Measurements from ENCODE around the gene PTPRO.

The PTPRO gene

DNA sequence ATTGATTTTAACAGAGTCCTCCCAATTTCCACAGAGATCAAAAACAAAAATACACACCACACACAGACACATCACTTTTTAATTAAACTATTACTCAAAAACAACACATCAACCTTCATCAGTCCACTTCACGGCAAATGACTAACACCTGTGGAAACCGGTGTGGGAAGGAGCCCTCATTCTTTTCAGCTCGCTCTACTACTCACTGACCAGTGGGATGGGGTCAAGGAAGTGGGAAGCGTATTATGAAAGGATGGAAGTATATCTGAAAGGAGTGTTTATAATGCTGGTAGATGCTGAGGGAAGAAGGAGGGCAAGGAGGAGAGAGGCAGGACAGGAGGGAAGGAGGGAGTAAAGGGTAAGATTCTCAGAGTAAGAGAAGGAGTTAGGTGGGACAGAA is 310.4 kb downstream of the PTPRO start:
- ChIA-PET CTCF (no interaction called here), POLR2A (ENCODE audit: low non-redundant PET) (no interaction called here)
- TF ChIP-seq, protein P1, sequence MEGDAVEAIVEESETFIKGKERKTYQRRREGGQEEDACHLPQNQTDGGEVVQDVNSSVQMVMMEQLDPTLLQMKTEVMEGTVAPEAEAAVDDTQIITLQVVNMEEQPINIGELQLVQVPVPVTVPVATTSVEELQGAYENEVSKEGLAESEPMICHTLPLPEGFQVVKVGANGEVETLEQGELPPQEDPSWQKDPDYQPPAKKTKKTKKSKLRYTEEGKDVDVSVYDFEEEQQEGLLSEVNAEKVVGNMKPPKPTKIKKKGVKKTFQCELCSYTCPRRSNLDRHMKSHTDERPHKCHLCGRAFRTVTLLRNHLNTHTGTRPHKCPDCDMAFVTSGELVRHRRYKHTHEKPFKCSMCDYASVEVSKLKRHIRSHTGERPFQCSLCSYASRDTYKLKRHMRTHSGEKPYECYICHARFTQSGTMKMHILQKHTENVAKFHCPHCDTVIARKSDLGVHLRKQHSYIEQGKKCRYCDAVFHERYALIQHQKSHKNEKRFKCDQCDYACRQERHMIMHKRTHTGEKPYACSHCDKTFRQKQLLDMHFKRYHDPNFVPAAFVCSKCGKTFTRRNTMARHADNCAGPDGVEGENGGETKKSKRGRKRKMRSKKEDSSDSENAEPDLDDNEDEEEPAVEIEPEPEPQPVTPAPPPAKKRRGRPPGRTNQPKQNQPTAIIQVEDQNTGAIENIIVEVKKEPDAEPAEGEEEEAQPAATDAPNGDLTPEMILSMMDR (conservative IDR thresholded peaks at IDR 0.05; ENCODE audit: low read depth): no peak
- H3K27ac ChIP-seq: no peak overlapping the region
- no peak for DNase-seq (ENCODE audit: low spot score)

DNA sequence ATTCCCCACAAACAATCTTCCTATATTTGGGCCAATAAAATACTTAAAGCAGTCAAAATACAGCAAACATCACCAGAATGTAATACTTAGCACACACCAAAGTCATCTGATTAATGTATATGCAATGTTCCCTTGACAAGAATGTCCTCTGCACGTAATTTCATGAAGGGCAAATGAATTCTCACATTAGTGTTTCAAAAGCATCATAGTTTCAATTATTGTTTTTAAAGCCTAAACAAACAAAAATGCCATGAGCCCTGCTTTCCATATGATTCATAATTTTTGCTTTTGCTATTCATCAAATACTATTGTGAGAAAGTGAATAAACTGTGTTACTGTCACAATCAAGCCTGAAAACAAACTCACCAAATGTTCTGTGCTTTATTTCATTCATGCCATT is 310.9 kb downstream of the PTPRO start:
- CTCF ChIA-PET: no interaction called here
- no peak for DNase-seq (ENCODE audit: low spot score)
- POLR2A ChIA-PET (ENCODE audit: low non-redundant PET): no interaction called here
- TF ChIP-seq, protein P1 (conservative IDR thresholded peaks at IDR 0.05; ENCODE audit: low read depth): no peak
- H3K27ac ChIP-seq: no peak overlapping the region

DNA sequence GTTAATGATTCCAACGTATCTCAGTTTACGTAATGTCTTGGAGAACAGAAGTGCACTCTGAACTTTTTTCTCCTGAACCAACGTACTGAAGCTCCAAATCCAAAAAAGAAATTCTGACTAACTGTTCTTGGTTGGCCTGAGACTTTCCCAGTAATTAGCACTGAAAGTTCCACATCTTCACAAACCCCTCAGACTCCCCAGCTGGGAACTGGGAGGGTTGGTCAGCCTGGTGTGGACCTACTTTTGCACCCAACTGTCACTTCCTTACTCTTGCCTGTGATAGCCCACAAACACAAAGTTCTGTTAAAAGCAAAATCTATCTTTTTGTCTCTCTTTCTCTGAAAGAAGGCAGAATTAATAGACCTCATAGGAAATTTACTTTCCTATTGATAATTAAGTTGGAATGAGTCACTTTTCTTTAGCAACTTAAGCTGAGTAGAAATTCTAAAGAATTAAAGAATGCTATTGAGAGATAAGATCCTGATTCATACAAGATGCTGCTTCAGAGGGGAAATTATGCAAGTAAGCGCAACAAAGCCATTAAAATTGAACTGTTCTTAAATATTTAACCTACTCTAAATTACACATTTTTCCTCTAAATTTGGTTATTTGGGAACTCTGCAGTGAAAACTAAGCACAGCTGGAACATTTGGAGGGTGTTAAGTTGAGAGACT is 311.8 kb downstream of the PTPRO start:
- ChIA-PET POLR2A (ENCODE audit: low non-redundant PET) (no interaction called here), CTCF (interaction anchor here (0.6 kb wide), 1 partner anchor 413 kb away, joined by 3 read pairs; the partner anchor contains the start of gene RERG)
- H3K27ac ChIP-seq: no peak overlapping the region
- no peak for DNase-seq (ENCODE audit: low spot score)
- TF ChIP-seq, protein P1 (conservative IDR thresholded peaks at IDR 0.05; ENCODE audit: low read depth): no peak

DNA sequence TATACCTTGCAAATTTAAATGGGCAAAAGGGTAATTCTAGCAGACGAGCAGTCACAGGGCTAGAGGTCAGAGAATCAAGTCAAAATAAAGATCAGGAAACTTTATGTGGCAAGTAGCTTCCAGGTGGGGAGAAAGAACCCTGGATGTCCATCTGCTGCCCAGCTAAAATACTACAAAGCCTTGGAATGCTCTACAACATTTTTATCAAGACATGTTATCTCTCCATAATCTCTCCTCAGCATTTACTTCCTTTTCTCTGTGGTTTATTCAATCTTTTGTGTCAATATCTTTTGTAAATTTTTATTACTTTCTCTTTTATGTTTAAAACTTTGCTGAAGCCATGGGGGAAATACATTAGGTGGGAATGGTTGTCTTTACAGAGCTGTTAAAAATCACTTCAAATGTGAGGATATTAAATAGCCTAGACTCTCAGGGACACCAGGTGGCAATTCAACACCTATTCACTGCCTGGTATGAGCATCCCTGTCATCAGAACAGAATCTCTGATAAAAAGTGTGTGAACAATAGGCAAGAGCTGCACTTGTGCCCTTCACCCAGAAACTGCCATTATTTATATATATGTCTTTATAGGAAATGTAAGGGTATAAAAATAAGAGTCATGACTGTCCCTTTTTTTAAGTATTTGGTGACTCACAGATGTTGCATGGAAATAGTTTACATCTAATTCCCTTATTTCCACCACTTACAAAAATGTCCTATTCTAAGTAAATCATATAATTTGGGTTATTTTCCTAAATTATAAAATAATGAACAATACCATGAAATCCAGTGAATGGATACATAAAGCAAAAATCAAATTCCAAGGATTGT is 314.0 kb downstream of the PTPRO start:
- TF ChIP-seq, protein P1 (conservative IDR thresholded peaks at IDR 0.05; ENCODE audit: low read depth): no peak
- H3K27ac ChIP-seq: no peak overlapping the region
- ChIA-PET POLR2A (ENCODE audit: low non-redundant PET) (no interaction called here), CTCF (no interaction called here)
- no peak for DNase-seq (ENCODE audit: low spot score)

DNA sequence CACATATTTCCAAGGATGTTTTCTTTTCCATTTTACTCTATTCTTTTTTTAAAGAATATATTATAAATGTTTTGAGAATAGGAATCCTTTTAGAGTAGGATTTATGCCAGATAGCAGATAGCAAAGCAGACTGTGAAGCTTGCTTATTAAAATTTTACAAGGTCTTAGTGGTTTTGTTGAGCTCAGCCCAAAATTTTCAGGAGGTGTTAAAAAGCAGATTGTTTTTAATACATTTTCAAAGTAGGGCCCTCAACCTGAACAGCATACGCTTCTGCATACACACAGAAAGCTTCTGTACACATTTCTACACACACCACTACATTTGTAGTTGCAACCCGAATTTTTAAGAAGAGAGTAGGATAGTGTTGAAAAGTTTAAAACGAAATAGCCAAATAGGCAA is 315.9 kb downstream of the PTPRO start:
- no peak for DNase-seq (ENCODE audit: low spot score)
- TF ChIP-seq, protein P1 (conservative IDR thresholded peaks at IDR 0.05; ENCODE audit: low read depth): no peak
- CTCF ChIA-PET: no interaction called here
- H3K27ac ChIP-seq: no peak overlapping the region
- POLR2A ChIA-PET (ENCODE audit: low non-redundant PET): no interaction called here

DNA sequence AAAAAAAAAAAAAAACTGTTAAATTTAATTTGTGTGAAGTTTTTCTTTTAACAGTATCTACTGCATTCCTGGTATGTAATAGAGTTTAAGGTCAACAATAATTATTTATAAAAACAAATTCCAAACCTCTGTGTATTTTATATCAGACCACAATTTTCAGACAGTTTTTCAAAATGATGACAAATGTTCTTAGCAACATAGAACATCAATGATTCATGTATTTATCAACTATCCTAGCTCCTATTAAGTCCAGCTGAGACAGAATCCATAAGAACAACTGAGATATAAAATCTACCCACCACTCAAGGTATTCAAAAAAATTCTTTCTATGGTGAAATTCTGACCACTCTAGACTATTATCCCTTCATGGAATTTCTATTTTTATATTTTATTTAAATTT is 322.4 kb downstream of the PTPRO start:
- TF ChIP-seq, protein P1 (conservative IDR thresholded peaks at IDR 0.05; ENCODE audit: low read depth): no peak
- ChIA-PET POLR2A (ENCODE audit: low non-redundant PET) (no interaction called here), CTCF (no interaction called here)
- no peak for DNase-seq (ENCODE audit: low spot score)
- H3K27ac ChIP-seq: no peak overlapping the region
